Measurements from ENCODE around the gene TIMP2. TPM values are rescaled to one million over a fixed set of nuclear protein-coding genes. Genes with fewer than 3 reads are reported as not detected.
A peak's percentile ranks its signal among the peaks of the same experiment; 100 is the strongest.
"Not testable (repeated sequence)": the region's sequence is repeated elsewhere in the genome, so short reads cannot be mapped to it uniquely, and the experiment has no call there.

TIMP2 gene
- total and polyA plus RNA-seq, 2 donors, result 116 to 395 TPM

DNA sequence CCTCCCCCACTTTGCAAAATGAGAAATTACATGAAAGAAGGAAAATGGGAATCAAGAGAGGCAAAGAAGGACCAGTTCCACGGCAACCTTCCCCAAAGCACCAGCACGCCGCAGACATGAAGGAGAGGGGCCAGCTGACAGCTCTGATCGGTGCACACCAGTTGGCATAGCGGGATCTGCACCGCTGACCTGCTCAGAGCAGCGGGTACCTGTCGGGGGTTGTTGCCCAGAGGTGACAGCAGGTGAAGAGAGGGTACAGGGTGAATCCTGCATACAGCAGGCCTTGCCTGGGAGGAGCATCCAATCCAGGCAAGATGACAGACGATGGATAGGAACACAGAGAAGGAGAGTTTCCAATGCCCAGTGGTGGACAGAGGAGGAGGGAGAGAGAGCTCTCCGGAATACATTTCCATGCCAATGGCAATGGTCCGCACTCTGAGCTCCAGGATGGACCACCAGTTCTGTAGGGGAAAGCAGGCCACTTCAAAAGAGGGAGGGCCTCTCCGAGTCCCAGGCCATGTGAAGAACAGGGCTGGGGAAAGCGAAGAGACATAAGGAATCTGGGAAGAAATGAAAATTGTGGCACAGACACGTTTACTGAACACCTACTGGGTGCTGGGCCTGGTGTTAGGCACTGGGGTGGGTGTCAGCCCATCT, 46.2 kb downstream of the TIMP2 start:
- Histone ChIP-seq H3K4me1 (ENCODE audit: insufficient read depth) (no peaks in the 10 kb centered on the region), H3K36me3 (ENCODE audit: insufficient read depth) (no peaks in the 10 kb centered on the region), H3K27ac (ENCODE audit: low read depth) (peak overlapping the region; percentile 66), H3K4me3 (ENCODE audit: low read depth, low read length) (no peak overlapping the region)
- WGBS, result 77% methylated on average over 14 of the region's 14 CpGs
- no peak for DNase-seq (ENCODE audit: extremely low spot score)

DNA sequence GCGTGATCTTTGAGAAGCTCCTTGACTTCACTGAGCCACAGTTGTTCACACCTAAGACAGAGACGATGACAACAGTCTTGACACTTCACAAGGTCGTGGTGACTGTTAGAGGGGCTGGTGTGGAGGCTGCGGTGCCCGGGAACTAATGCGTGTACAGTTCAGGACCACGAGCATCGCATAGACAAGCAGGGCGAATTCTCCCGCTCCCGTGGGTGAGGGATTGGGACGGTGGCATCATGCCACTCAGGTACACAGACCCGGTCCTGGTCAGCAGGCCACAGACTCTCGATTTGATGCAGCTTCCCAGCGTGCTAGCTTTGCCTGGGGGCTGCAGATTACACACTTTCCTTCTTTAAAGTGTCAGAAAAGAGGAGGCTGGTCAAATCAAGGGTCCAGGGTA, 46.9 kb downstream of the TIMP2 start:
- 89% methylated on average over 15 of the region's 15 CpGs for WGBS
- no peak overlapping the region for H3K4me3 ChIP-seq (ENCODE audit: low read depth, low read length)
- H3K27ac ChIP-seq (ENCODE audit: low read depth), result no peak overlapping the region
- no peaks in the 10 kb centered on the region for H3K36me3 ChIP-seq (ENCODE audit: insufficient read depth)
- no peak for DNase-seq (ENCODE audit: extremely low spot score)
- H3K4me1 ChIP-seq (ENCODE audit: insufficient read depth), result no peaks in the 10 kb centered on the region

GRCh38 chr17:78876954-78877517, 48.2 kb downstream of the TIMP2 start:
- WGBS, result 90% methylated on average over 8 of the region's 8 CpGs
- DNase-seq (ENCODE audit: extremely low spot score); H3K4me3 ChIP-seq (ENCODE audit: low read depth, low read length); H3K36me3 ChIP-seq (ENCODE audit: insufficient read depth); H3K4me1 ChIP-seq (ENCODE audit: insufficient read depth); H3K27ac ChIP-seq (ENCODE audit: low read depth): not testable (repeated sequence)

DNA sequence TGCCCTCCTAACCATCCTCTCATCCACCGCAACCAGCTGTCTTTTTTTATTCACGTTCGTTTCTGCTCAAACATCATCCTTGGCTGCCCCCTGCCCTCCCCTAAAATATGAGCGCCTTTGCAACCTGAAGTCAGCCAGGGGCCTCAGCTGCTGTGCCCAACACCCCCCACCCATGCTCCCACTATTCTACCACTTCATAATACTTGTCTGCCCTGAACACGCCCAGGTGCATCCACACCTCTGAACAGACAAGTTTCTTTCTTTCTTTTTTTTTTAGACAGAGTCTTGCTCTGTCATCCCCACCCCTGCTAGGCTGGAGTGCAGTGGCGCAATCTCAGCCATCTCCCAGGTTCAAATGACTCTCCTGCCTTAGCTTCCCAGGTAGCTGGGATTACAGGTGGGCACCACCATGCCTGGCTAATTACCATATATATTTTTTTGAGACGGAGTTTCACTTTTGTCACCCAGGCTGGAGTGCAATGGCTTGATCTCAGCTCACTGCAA, 49.0 kb downstream of the TIMP2 start:
- Histone ChIP-seq H3K4me3 (ENCODE audit: low read depth, low read length) (no peak overlapping the region), H3K4me1 (ENCODE audit: insufficient read depth) (no peaks in the 10 kb centered on the region), H3K27ac (ENCODE audit: low read depth) (no peak overlapping the region), H3K36me3 (ENCODE audit: insufficient read depth) (no peaks in the 10 kb centered on the region)
- 78% methylated on average over 7 of the region's 7 CpGs for WGBS
- DNase-seq (ENCODE audit: extremely low spot score), result no peak

- Histone ChIP-seq H3K4me3 (ENCODE audit: low read depth, low read length) (no peak overlapping the region), H3K4me1 (ENCODE audit: insufficient read depth) (no peaks in the 10 kb centered on the region), H3K36me3 (ENCODE audit: insufficient read depth) (no peaks in the 10 kb centered on the region), H3K27ac (ENCODE audit: low read depth) (no peak overlapping the region)
- DNase-seq (ENCODE audit: extremely low spot score), result no peak
- WGBS, result 62% methylated on average over 9 of the region's 9 CpGs
These were observed 49.7 kb downstream of the TIMP2 start for GRCh38 chr17:78875363-78876093.

GRCh38 chr17:78873519-78874340, 51.5 kb downstream of the TIMP2 start:
- Histone ChIP-seq H3K4me1 (ENCODE audit: insufficient read depth) (no peaks in the 10 kb centered on the region), H3K27ac (ENCODE audit: low read depth) (no peak overlapping the region), H3K36me3 (ENCODE audit: insufficient read depth) (no peaks in the 10 kb centered on the region), H3K4me3 (ENCODE audit: low read depth, low read length) (no peak overlapping the region)
- no peak for DNase-seq (ENCODE audit: extremely low spot score)
- WGBS, result 62% methylated on average over 21 of the region's 21 CpGs

DNA sequence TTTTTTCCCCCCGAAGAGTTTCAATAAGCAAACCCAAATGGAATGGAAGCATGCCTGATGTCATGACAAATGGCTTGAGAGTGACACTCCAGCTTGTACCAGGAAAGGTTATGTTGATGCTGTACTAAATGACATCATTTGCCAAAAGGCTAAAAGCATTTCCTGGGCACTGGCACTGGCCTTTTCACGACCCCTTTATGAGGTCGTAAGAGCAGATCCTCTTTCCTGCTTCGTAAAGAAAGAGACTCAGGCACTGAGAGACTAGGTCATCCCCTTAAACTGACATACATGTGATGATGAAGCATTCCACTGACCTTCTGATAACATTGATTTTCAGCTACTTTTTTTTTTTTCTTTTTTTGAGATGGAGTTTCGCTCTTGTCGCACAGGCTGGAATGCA, 52.7 kb downstream of the TIMP2 start:
- Histone ChIP-seq H3K36me3 (ENCODE audit: insufficient read depth) (no peaks in the 10 kb centered on the region), H3K4me3 (ENCODE audit: low read depth, low read length) (no peak overlapping the region), H3K27ac (ENCODE audit: low read depth) (no peak overlapping the region), H3K4me1 (ENCODE audit: insufficient read depth) (no peaks in the 10 kb centered on the region)
- 80% methylated on average over 6 of the region's 6 CpGs for WGBS
- no peak for DNase-seq (ENCODE audit: extremely low spot score)

DNA sequence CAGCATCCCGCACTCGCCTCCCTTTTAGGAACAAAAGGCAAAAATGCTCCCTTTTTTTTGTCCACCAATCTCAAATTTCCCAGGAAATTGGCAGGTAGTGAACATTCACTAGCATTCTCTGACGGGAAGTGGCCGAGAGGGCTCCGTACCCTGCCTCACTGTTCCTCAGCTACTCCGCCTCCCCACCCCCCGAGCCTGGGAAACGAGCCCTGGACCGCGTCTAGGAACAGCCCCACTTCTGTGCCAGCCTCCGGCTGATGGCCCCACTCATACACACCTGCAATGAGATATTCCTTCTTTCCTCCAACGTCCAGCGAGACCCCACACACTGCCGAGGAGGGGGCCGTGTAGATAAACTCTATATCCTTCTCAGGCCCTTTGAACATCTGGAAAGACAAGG, 54.6 kb downstream of the TIMP2 start:
- no peak for DNase-seq (ENCODE audit: extremely low spot score)
- no peaks in the 10 kb centered on the region for H3K36me3 ChIP-seq (ENCODE audit: insufficient read depth)

GRCh38 chr17:78868391-78868790, 56.8 kb downstream of the TIMP2 start:
- Histone ChIP-seq H3K4me3 (ENCODE audit: low read depth, low read length) (no peak overlapping the region), H3K36me3 (ENCODE audit: insufficient read depth) (no peaks in the 10 kb centered on the region), H3K27ac (ENCODE audit: low read depth) (no peak overlapping the region), H3K4me1 (ENCODE audit: insufficient read depth) (no peaks in the 10 kb centered on the region)
- DNase-seq (ENCODE audit: extremely low spot score), result no peak
- WGBS, result 65% methylated on average over 7 of the region's 7 CpGs

More for the DNA sequence above, 54.6 kb downstream of the TIMP2 start:
- 82% methylated on average over 15 of the region's 15 CpGs for WGBS
- H3K27ac ChIP-seq (ENCODE audit: low read depth), result no peak overlapping the region
- H3K4me1 ChIP-seq (ENCODE audit: insufficient read depth), result no peaks in the 10 kb centered on the region
- H3K4me3 ChIP-seq (ENCODE audit: low read depth, low read length), result no peak overlapping the region

DNA sequence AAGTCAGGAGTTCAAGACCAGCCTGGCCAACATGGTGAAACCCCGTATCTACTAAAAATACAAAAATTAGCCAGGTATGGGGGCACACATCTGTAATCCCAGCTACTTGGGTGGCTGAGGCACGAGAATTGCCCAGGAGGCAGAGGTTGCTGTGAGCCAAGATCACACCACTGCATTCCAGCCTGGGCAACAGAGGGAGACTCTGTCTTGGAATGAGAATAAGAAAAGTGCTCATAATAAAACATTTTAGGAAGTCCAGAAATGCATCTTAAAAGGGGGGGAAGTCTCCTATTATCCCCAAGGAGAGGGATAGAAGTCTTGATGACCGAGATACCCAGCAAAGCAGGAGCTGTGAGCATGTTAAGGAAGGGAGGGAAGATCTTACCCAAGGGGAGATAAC, 58.1 kb downstream of the TIMP2 start:
- not testable (repeated sequence) for H3K4me3 ChIP-seq (ENCODE audit: low read depth, low read length); DNase-seq (ENCODE audit: extremely low spot score); H3K36me3 ChIP-seq (ENCODE audit: insufficient read depth); H3K4me1 ChIP-seq (ENCODE audit: insufficient read depth); H3K27ac ChIP-seq (ENCODE audit: low read depth)
- WGBS, result 67% methylated on average over 3 of the region's 3 CpGs

DNA sequence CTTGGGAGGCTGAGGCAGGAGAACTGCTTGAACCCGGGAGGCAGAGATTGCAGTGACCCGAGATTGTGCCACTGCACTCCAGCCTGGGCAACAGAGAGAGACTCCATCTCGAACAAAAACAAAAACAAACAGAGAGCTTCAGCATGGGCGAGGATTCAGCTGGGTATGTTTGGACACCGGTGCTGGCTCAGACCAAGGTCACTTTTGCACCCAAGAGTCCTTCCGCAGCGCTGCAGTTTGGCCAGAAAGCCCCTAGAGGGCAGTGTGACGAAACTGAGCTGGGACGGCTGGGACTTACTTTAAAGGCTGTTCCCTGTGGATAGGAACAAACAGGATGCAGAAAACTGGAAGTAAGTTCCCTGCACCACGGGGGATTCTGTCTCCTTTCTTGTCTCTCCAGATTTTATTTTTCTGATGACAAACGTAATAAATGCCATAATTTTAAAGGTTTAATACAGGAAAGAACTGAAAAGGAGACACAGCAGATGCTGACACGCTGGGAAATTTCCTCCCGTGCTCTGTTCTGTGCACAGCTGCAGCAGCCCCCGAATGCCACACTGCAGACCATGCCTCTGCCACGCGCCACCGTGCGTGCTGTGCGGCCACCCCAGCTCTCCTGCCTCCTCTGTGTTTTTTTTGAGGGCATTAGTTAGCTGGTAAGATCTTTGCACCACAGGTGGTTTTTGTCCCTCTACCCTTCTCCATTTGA, 59.4 kb downstream of the TIMP2 start:
- no peak overlapping the region for H3K27ac ChIP-seq (ENCODE audit: low read depth)
- no peak overlapping the region for H3K4me3 ChIP-seq (ENCODE audit: low read depth, low read length)
- no peaks in the 10 kb centered on the region for H3K4me1 ChIP-seq (ENCODE audit: insufficient read depth)
- WGBS, result 20% methylated on average over 19 of the region's 19 CpGs
- peak; percentile 45 for DNase-seq (ENCODE audit: extremely low spot score)
- no peaks in the 10 kb centered on the region for H3K36me3 ChIP-seq (ENCODE audit: insufficient read depth)

GRCh38 chr17:78864117-78864516, 61.1 kb downstream of the TIMP2 start:
- no peaks in the 10 kb centered on the region for H3K36me3 ChIP-seq (ENCODE audit: insufficient read depth)
- H3K27ac ChIP-seq (ENCODE audit: low read depth), result no peak overlapping the region
- 65% methylated on average over 1 of the region's 1 CpG for WGBS
- H3K4me3 ChIP-seq (ENCODE audit: low read depth, low read length), result no peak overlapping the region
- DNase-seq (ENCODE audit: extremely low spot score), result no peak
- H3K4me1 ChIP-seq (ENCODE audit: insufficient read depth), result no peaks in the 10 kb centered on the region
